ENCODE measurements around the gene LRRC2.
"Not testable (repeated sequence)": the region's sequence is repeated elsewhere in the genome, so short reads cannot be mapped to it uniquely, and the experiment has no call there.

Gene LRRC2

GRCh38 chr3:46541835-46542234 is 24.3 kb downstream of the LRRC2 start:
- Histone ChIP-seq H3K9me3 (ENCODE audit: control insufficient read depth, low read length) (no peaks in the 10 kb centered on the region), H3K27ac (ENCODE audit: low read depth, low read length, severe bottlenecking) (no peak overlapping the region), H3K4me3 (ENCODE audit: extremely low read depth, insufficient read depth, low read length, poor library complexity, severe bottlenecking) (no peak overlapping the region), H3K4me1 (ENCODE audit: control insufficient read depth, insufficient read depth, low read length, poor library complexity, severe bottlenecking) (peaks cover 18% of the 10 kb centered on the region), H3K36me3 (ENCODE audit: control insufficient read depth, insufficient read depth, low read length) (no peaks in the 10 kb centered on the region)
- 80 to 86% methylated on average over 1 of the region's 1 CpG for WGBS, 2 experiments (ENCODE audit: insufficient coverage in 2 of 2)

GRCh38 chr3:46540550-46540949 is 25.6 kb downstream of the LRRC2 start:
- H3K36me3 ChIP-seq (ENCODE audit: control insufficient read depth, insufficient read depth, low read length) = no peaks in the 10 kb centered on the region
- 94 to 100% methylated on average over 3 of the region's 4 CpGs for WGBS, 2 experiments (ENCODE audit: insufficient coverage in 2 of 2)
- H3K4me1 ChIP-seq (ENCODE audit: control insufficient read depth, insufficient read depth, low read length, poor library complexity, severe bottlenecking) = peaks cover 18% of the 10 kb centered on the region
- no peak overlapping the region for H3K4me3 ChIP-seq (ENCODE audit: extremely low read depth, insufficient read depth, low read length, poor library complexity, severe bottlenecking)
- no peak overlapping the region for H3K27ac ChIP-seq (ENCODE audit: low read depth, low read length, severe bottlenecking)
- no peaks in the 10 kb centered on the region for H3K9me3 ChIP-seq (ENCODE audit: control insufficient read depth, low read length)

- Histone ChIP-seq H3K9me3 (ENCODE audit: control insufficient read depth, low read length) (no peaks in the 10 kb centered on the region), H3K27ac (ENCODE audit: low read depth, low read length, severe bottlenecking) (no peak overlapping the region), H3K4me3 (ENCODE audit: extremely low read depth, insufficient read depth, low read length, poor library complexity, severe bottlenecking) (no peak overlapping the region), H3K36me3 (ENCODE audit: control insufficient read depth, insufficient read depth, low read length) (no peaks in the 10 kb centered on the region), H3K4me1 (ENCODE audit: control insufficient read depth, insufficient read depth, low read length, poor library complexity, severe bottlenecking) (peaks cover 18% of the 10 kb centered on the region)
- 97 to 98% methylated on average over 6 to 7 of the region's 9 CpGs for WGBS, 2 experiments (ENCODE audit: insufficient coverage in 2 of 2)
Observed at GRCh38 chr3:46539443-46540005, 26.6 kb downstream of the LRRC2 start.

GRCh38 chr3:46538803-46539442 is 27.2 kb downstream of the LRRC2 start:
- WGBS, 2 experiments (ENCODE audit: insufficient coverage in 2 of 2) = 69 to 70% methylated on average over 8 to 13 of the region's 14 CpGs
- H3K4me3 ChIP-seq (ENCODE audit: extremely low read depth, insufficient read depth, low read length, poor library complexity, severe bottlenecking) = no peak overlapping the region
- H3K9me3 ChIP-seq (ENCODE audit: control insufficient read depth, low read length) = no peaks in the 10 kb centered on the region
- H3K27ac ChIP-seq (ENCODE audit: low read depth, low read length, severe bottlenecking) = peak overlapping the region; percentile 41
- H3K4me1 ChIP-seq (ENCODE audit: control insufficient read depth, insufficient read depth, low read length, poor library complexity, severe bottlenecking) = peaks cover 18% of the 10 kb centered on the region
- no peaks in the 10 kb centered on the region for H3K36me3 ChIP-seq (ENCODE audit: control insufficient read depth, insufficient read depth, low read length)

GRCh38 chr3:46538425-46538802 is 27.7 kb downstream of the LRRC2 start:
- H3K4me3 ChIP-seq (ENCODE audit: extremely low read depth, insufficient read depth, low read length, poor library complexity, severe bottlenecking); H3K36me3 ChIP-seq (ENCODE audit: control insufficient read depth, insufficient read depth, low read length); H3K9me3 ChIP-seq (ENCODE audit: control insufficient read depth, low read length): not testable (repeated sequence)
- 60 to 73% methylated on average over 1 to 2 of the region's 5 CpGs for WGBS, 2 experiments (ENCODE audit: insufficient coverage in 2 of 2)
- Histone ChIP-seq H3K27ac (ENCODE audit: low read depth, low read length, severe bottlenecking) (peak overlapping the region; percentile 41), H3K4me1 (ENCODE audit: control insufficient read depth, insufficient read depth, low read length, poor library complexity, severe bottlenecking) (peaks cover 18% of the 10 kb centered on the region)

GRCh38 chr3:46537779-46538178 is 28.3 kb downstream of the LRRC2 start:
- peaks cover 17% of the 10 kb centered on the region for H3K4me1 ChIP-seq (ENCODE audit: control insufficient read depth, insufficient read depth, low read length, poor library complexity, severe bottlenecking)
- no peaks in the 10 kb centered on the region for H3K9me3 ChIP-seq (ENCODE audit: control insufficient read depth, low read length)
- no peaks in the 10 kb centered on the region for H3K36me3 ChIP-seq (ENCODE audit: control insufficient read depth, insufficient read depth, low read length)
- no peak overlapping the region for H3K4me3 ChIP-seq (ENCODE audit: extremely low read depth, insufficient read depth, low read length, poor library complexity, severe bottlenecking)
- H3K27ac ChIP-seq (ENCODE audit: low read depth, low read length, severe bottlenecking) = no peak overlapping the region
- 95 to 96% methylated on average over 4 to 5 of the region's 5 CpGs for WGBS, 2 experiments (ENCODE audit: insufficient coverage in 2 of 2)

- 40 to 100% methylated on average over 1 of the region's 1 CpG for WGBS, 2 experiments (ENCODE audit: insufficient coverage in 2 of 2)
- H3K36me3 ChIP-seq (ENCODE audit: control insufficient read depth, insufficient read depth, low read length) = no peaks in the 10 kb centered on the region
- no peak overlapping the region for H3K27ac ChIP-seq (ENCODE audit: low read depth, low read length, severe bottlenecking)
- peaks cover 15% of the 10 kb centered on the region for H3K4me1 ChIP-seq (ENCODE audit: control insufficient read depth, insufficient read depth, low read length, poor library complexity, severe bottlenecking)
- H3K9me3 ChIP-seq (ENCODE audit: control insufficient read depth, low read length) = no peaks in the 10 kb centered on the region
- no peak overlapping the region for H3K4me3 ChIP-seq (ENCODE audit: extremely low read depth, insufficient read depth, low read length, poor library complexity, severe bottlenecking)
Observed at GRCh38 chr3:46537316-46537715, 28.8 kb downstream of the LRRC2 start.

- Histone ChIP-seq H3K9me3 (ENCODE audit: control insufficient read depth, low read length) (no peaks in the 10 kb centered on the region), H3K4me1 (ENCODE audit: control insufficient read depth, insufficient read depth, low read length, poor library complexity, severe bottlenecking) (peaks cover 15% of the 10 kb centered on the region)
Observed at GRCh38 chr3:46536758-46537157, 29.3 kb downstream of the LRRC2 start.

GRCh38 chr3:46535746-46536145 is 30.4 kb downstream of the LRRC2 start:
- no peaks in the 10 kb centered on the region for H3K9me3 ChIP-seq (ENCODE audit: control insufficient read depth, low read length)
- no peaks in the 10 kb centered on the region for H3K36me3 ChIP-seq (ENCODE audit: control insufficient read depth, insufficient read depth, low read length)
- H3K4me1 ChIP-seq (ENCODE audit: control insufficient read depth, insufficient read depth, low read length, poor library complexity, severe bottlenecking) = peaks cover 15% of the 10 kb centered on the region
- H3K27ac ChIP-seq (ENCODE audit: low read depth, low read length, severe bottlenecking) = no peak overlapping the region
- no peak overlapping the region for H3K4me3 ChIP-seq (ENCODE audit: extremely low read depth, insufficient read depth, low read length, poor library complexity, severe bottlenecking)
- 92 to 94% methylated on average over 3 to 5 of the region's 5 CpGs for WGBS, 2 experiments (ENCODE audit: insufficient coverage in 2 of 2)

More at GRCh38 chr3:46536758-46537157, 29.3 kb downstream of the LRRC2 start:
- Histone ChIP-seq H3K27ac (ENCODE audit: low read depth, low read length, severe bottlenecking) (no peak overlapping the region), H3K36me3 (ENCODE audit: control insufficient read depth, insufficient read depth, low read length) (no peaks in the 10 kb centered on the region), H3K4me3 (ENCODE audit: extremely low read depth, insufficient read depth, low read length, poor library complexity, severe bottlenecking) (no peak overlapping the region)

- Histone ChIP-seq H3K27ac (ENCODE audit: low read depth, low read length, severe bottlenecking) (no peak overlapping the region), H3K4me1 (ENCODE audit: control insufficient read depth, insufficient read depth, low read length, poor library complexity, severe bottlenecking) (peaks cover under 1% of the 10 kb centered on the region), H3K4me3 (ENCODE audit: extremely low read depth, insufficient read depth, low read length, poor library complexity, severe bottlenecking) (no peak overlapping the region), H3K36me3 (ENCODE audit: control insufficient read depth, insufficient read depth, low read length) (no peaks in the 10 kb centered on the region), H3K9me3 (ENCODE audit: control insufficient read depth, low read length) (no peaks in the 10 kb centered on the region)
- 80% methylated on average over 1 of the region's 3 CpGs; no CpG with 5 or more reads in 1 of the 2 experiments for WGBS, 2 experiments (ENCODE audit: insufficient coverage in 2 of 2)
Observed at GRCh38 chr3:46533091-46533490, 33.0 kb downstream of the LRRC2 start.

- Histone ChIP-seq H3K4me3 (ENCODE audit: extremely low read depth, insufficient read depth, low read length, poor library complexity, severe bottlenecking) (no peak overlapping the region), H3K4me1 (ENCODE audit: control insufficient read depth, insufficient read depth, low read length, poor library complexity, severe bottlenecking) (no peaks in the 10 kb centered on the region), H3K9me3 (ENCODE audit: control insufficient read depth, low read length) (no peaks in the 10 kb centered on the region), H3K36me3 (ENCODE audit: control insufficient read depth, insufficient read depth, low read length) (no peaks in the 10 kb centered on the region), H3K27ac (ENCODE audit: low read depth, low read length, severe bottlenecking) (no peak overlapping the region)
- 95 to 100% methylated on average over 3 to 5 of the region's 5 CpGs for WGBS, 2 experiments (ENCODE audit: insufficient coverage in 2 of 2)
Observed at GRCh38 chr3:46527239-46527638, 38.9 kb downstream of the LRRC2 start.
